OCI-LY3 (cell line): Measurements from ENCODE around the gene OR4Q2.
"Not testable (repeated sequence)": the region's sequence is repeated elsewhere in the genome, so short reads cannot be mapped to it uniquely, and the experiment has no call there.

Experiments
- H2AFZ ChIP-seq: fragments of 200-600, 300-600 bp; shearing (Covaris generic); 2 replicates; pipeline ENCODE4 v1.6.0; 2014; ENCODE audit warnings: antibody characterized with exemption, low read depth, low read length
- H3K27ac ChIP-seq: fragments of 200-600, 300-600 bp; sonication (generic); 2 replicates; pipeline ENCODE4 v1.5.1; 2014; ENCODE audit warnings: mild to moderate bottlenecking, low read length, moderate library complexity, mixed read lengths
- H3K27me3 ChIP-seq: fragments of 200-600, 300-600 bp; sonication (generic); 2 replicates; pipeline ENCODE4 v1.6.1; 2014; ENCODE audit warnings: low read depth, low read length, mixed read lengths
- H3K36me3 ChIP-seq: fragments of 200-600, 300-600 bp; sonication (generic); replicated peaks from 2 replicates; pipeline ENCODE3; 2014; ENCODE audit warnings: low read depth, low read length, mixed read lengths
- H3K4me1 ChIP-seq: fragments of 300-600, 200-600 bp; sonication (generic); 2 replicates; pipeline ENCODE4 v1.6.1; 2014; ENCODE audit warnings: low read length, mixed read lengths
- H3K4me2 ChIP-seq: fragments of 200-600, 300-600 bp; sonication (generic); 2 replicates; pipeline ENCODE4 v1.6.1; 2014; ENCODE audit warnings: low read length, mixed read lengths
- H3K4me3 ChIP-seq: fragments of 300-600, 200-600 bp; sonication (generic); 2 replicates; pipeline ENCODE4 v1.5.1; 2014; ENCODE audit warnings: antibody characterized with exemption, mild to moderate bottlenecking, low read length, moderate library complexity
- H3K79me2 ChIP-seq: fragments of 300-600, 200-600 bp; shearing (Covaris generic); 2 replicates; pipeline ENCODE4 v1.6.1; 2014; ENCODE audit warnings: mild to moderate bottlenecking, low read length, mixed read lengths
- H3K9ac ChIP-seq: fragments of 300-600, 200-600 bp; shearing (Covaris generic); 2 replicates; pipeline ENCODE4 v1.6.0; 2014; ENCODE audit warnings: mild to moderate bottlenecking, low read length, moderate library complexity
- H3K9me3 ChIP-seq: fragments of 200-600, 300-600 bp; shearing (Covaris generic); 2 replicates; pipeline ENCODE4 v1.6.1; 2014; ENCODE audit warnings: low read length, mixed read lengths; ENCODE audit not compliant: insufficient read depth
- H4K20me1 ChIP-seq: fragments of 200-600, 300-600 bp; sonication (generic); 2 replicates; pipeline ENCODE4 v1.6.1; 2016; ENCODE audit warnings: low read length, mixed read lengths; ENCODE audit not compliant: insufficient read depth
- CTCF ChIP-seq: fragments of 200-600, 300-600 bp; sonication (generic); IDR thresholded peaks from 2 replicates; pipeline ENCODE4 v1.5.1; 2014; ENCODE audit warnings: antibody characterized with exemption, low read length, low read depth
- EZH2phosphoT487 ChIP-seq: fragments of 200-600 bp; shearing (Covaris generic); IDR thresholded peaks from 2 replicates; pipeline ENCODE4 v1.6.1; 2018; ENCODE audit warnings: antibody characterized with exemption, mixed run types, low read depth

OR4Q2 gene

GRCh38 chr14:20001863-20002262, at the start of gene OR4Q2:
TSS of gene OR4Q2 (plus strand) at chr14:20002163.
- H3K4me2 ChIP-seq: no peak within 1 kb of the TSS
- H3K27me3 ChIP-seq: no peaks in the 10 kb centered on the region
- TF ChIP-seq CTCF (no peak), EZH2phosphoT487 (no peak)
- H4K20me1 ChIP-seq: no peaks in the 10 kb centered on the region
- no peaks in the 10 kb centered on the region for H3K36me3 ChIP-seq
- no peak within 1 kb of the TSS for H2AFZ ChIP-seq
- no peak within 1 kb of the TSS for H3K4me3 ChIP-seq
- H3K27ac ChIP-seq: no peak within 1 kb of the TSS
- no peaks in the 10 kb centered on the region for H3K4me1 ChIP-seq
- H3K9me3 ChIP-seq: no peaks in the 10 kb centered on the region
- H3K79me2 ChIP-seq: no peaks in the 10 kb centered on the region
- H3K9ac ChIP-seq: no peak within 1 kb of the TSS

GRCh38 chr14:19969735-19970134, 32.2 kb upstream of the OR4Q2 start:
- H3K4me3 ChIP-seq, H3K27me3 ChIP-seq, H3K36me3 ChIP-seq, H3K79me2 ChIP-seq, H3K4me1 ChIP-seq, H3K27ac ChIP-seq, H3K4me2 ChIP-seq, H2AFZ ChIP-seq, H4K20me1 ChIP-seq, H3K9me3 ChIP-seq, H3K9ac ChIP-seq: not testable (repeated sequence)

GRCh38 chr14:19974844-19975243, 27.1 kb upstream of the OR4Q2 start:
- Histone ChIP-seq H3K79me2 (no peaks in the 10 kb centered on the region), H3K9me3 (no peaks in the 10 kb centered on the region), H3K4me3 (no peak overlapping the region), H4K20me1 (no peaks in the 10 kb centered on the region), H3K9ac (no peak overlapping the region), H3K4me2 (no peak overlapping the region), H3K36me3 (no peaks in the 10 kb centered on the region), H3K4me1 (no peaks in the 10 kb centered on the region), H3K27ac (no peak overlapping the region), H3K27me3 (no peaks in the 10 kb centered on the region), H2AFZ (no peak overlapping the region)
- TF ChIP-seq CTCF (no peak), EZH2phosphoT487 (no peak)

- Histone ChIP-seq H4K20me1 (no peaks in the 10 kb centered on the region), H3K79me2 (no peaks in the 10 kb centered on the region), H3K4me1 (no peaks in the 10 kb centered on the region), H3K27me3 (no peaks in the 10 kb centered on the region), H3K36me3 (no peaks in the 10 kb centered on the region), H3K27ac (no peak within 1 kb of the TSS), H3K4me2 (no peak within 1 kb of the TSS), H3K4me3 (no peak within 1 kb of the TSS), H3K9me3 (no peaks in the 10 kb centered on the region), H3K9ac (no peak within 1 kb of the TSS), H2AFZ (no peak within 1 kb of the TSS)
- TF ChIP-seq CTCF (no peak), EZH2phosphoT487 (no peak)
Observed at GRCh38 chr14:19975291-19975690, 26.7 kb upstream of the OR4Q2 start, which contains the start of gene OR4K15. TSS of gene OR4K15 (plus strand) at chr14:19975591. CDS start at chr14:19975591, 0 bp downstream.

- Histone ChIP-seq H2AFZ (no peak overlapping the region), H3K27me3 (no peaks in the 10 kb centered on the region), H3K4me2 (no peak overlapping the region), H3K4me3 (no peak overlapping the region), H3K4me1 (no peaks in the 10 kb centered on the region), H3K9ac (no peak overlapping the region), H3K9me3 (no peaks in the 10 kb centered on the region), H3K27ac (no peak overlapping the region), H4K20me1 (no peaks in the 10 kb centered on the region), H3K36me3 (no peaks in the 10 kb centered on the region), H3K79me2 (no peaks in the 10 kb centered on the region)
- TF ChIP-seq CTCF (no peak), EZH2phosphoT487 (no peak)
Observed at GRCh38 chr14:19993438-19993837, 8.5 kb upstream of the OR4Q2 start.
